Type B pancreatic cell (in vitro differentiated cells): ENCODE results near the gene SIX1. TPM values are rescaled to one million over a fixed set of nuclear protein-coding genes. Genes with fewer than 3 reads are reported as not detected.

Source experiments
- DNase-seq: peaks from one replicate; pipeline ENCODE4 v3.0.0; 2021; ENCODE audit warnings: mixed read lengths; ENCODE audit not compliant: unreplicated experiment; ENCODE audit errors: extremely low spot score
- H3K27ac Mint-ChIP-seq: 2 replicates; pipeline ENCODE4 v1.8.0; 2021; ENCODE audit warnings: mild to moderate bottlenecking, mixed read lengths
- H3K27me3 Mint-ChIP-seq: 2 replicates; pipeline ENCODE4 v1.8.0; 2021; ENCODE audit warnings: mixed read lengths
- H3K36me3 Mint-ChIP-seq: 2 replicates; pipeline ENCODE4 v1.8.0; 2021; ENCODE audit warnings: mixed read lengths
- H3K4me1 Mint-ChIP-seq: one replicate; pipeline ENCODE4 v1.8.0; 2021; ENCODE audit warnings: mixed read lengths; ENCODE audit not compliant: unreplicated experiment
- H3K4me3 Mint-ChIP-seq: 2 replicates; pipeline ENCODE4 v1.8.0; 2021; ENCODE audit warnings: mild to moderate bottlenecking, mixed read lengths
- H3K9me3 Mint-ChIP-seq: 2 replicates; pipeline ENCODE4 v1.8.0; 2021; ENCODE audit warnings: mixed read lengths
- CTCF ChIP-seq: fragments of 200-600 bp; sonication (generic); conservative IDR thresholded peaks from 2 replicates; pipeline ENCODE4 v1.5.0; 2021; ENCODE audit warnings: antibody characterized with exemption, mild to moderate bottlenecking
- total RNA-seq: library from RNA; stranded (reverse); gene quantifications from 2 replicates; pipeline ENCODE4 v1.2.1, GENCODE V29; 2021; ENCODE audit warnings: low replicate concordance

The SIX1 gene
- total RNA-seq, 1 donor from 2014 or later, result 32.6 TPM

- no peak for TF ChIP-seq CTCF
- Mint-ChIP-seq H3K27ac (no peak overlapping the region), H3K9me3 (peaks cover 7% of the 10 kb centered on the region), H3K4me1 (peaks cover 6% of the 10 kb centered on the region), H3K27me3 (peaks cover 6% of the 10 kb centered on the region), H3K4me3 (no peak overlapping the region), H3K36me3 (no peaks in the 10 kb centered on the region)
- DNase-seq, result no peak
These were observed 19.3 kb upstream of the SIX1 start for GRCh38 chr14:60668431-60669112.

- TF ChIP-seq CTCF, result no peak
- H3K36me3 Mint-ChIP-seq, result no peaks in the 10 kb centered on the region
- peaks cover 15% of the 10 kb centered on the region for H3K27me3 Mint-ChIP-seq
- no peak overlapping the region for H3K4me3 Mint-ChIP-seq
- peaks cover 7% of the 10 kb centered on the region for H3K9me3 Mint-ChIP-seq
- DNase-seq, result no peak
- H3K27ac Mint-ChIP-seq, result no peak overlapping the region
- H3K4me1 Mint-ChIP-seq, result peaks cover 12% of the 10 kb centered on the region
These were observed 15.9 kb upstream of the SIX1 start for GRCh38 chr14:60665177-60665550.

- Mint-ChIP-seq H3K4me3 (no peak overlapping the region), H3K9me3 (peaks cover 2% of the 10 kb centered on the region), H3K4me1 (peaks cover 30% of the 10 kb centered on the region), H3K27ac (no peak overlapping the region), H3K36me3 (no peaks in the 10 kb centered on the region), H3K27me3 (peaks cover 33% of the 10 kb centered on the region)
- DNase-seq, result no peak
- no peak for TF ChIP-seq CTCF
These were observed 13.7 kb upstream of the SIX1 start for GRCh38 chr14:60662982-60663381.

- H3K27me3 Mint-ChIP-seq, result peaks cover 42% of the 10 kb centered on the region
- H3K36me3 Mint-ChIP-seq, result no peaks in the 10 kb centered on the region
- no peak for DNase-seq
- no peak for TF ChIP-seq CTCF
- no peak overlapping the region for H3K4me3 Mint-ChIP-seq
- peaks cover 34% of the 10 kb centered on the region for H3K4me1 Mint-ChIP-seq
- H3K27ac Mint-ChIP-seq, result no peak overlapping the region
- no peaks in the 10 kb centered on the region for H3K9me3 Mint-ChIP-seq
These were observed 12.4 kb upstream of the SIX1 start for GRCh38 chr14:60661721-60662120.

- Mint-ChIP-seq H3K27ac (peak overlapping the region; percentile 5), H3K4me3 (peak overlapping the region; percentile 87), H3K4me1 (peaks cover 48% of the 10 kb centered on the region)
These were observed 9.8 kb upstream of the SIX1 start for GRCh38 chr14:60658909-60659585.

More at GRCh38 chr14:60658909-60659585, 9.8 kb upstream of the SIX1 start:
- Mint-ChIP-seq H3K27me3 (peaks cover 65% of the 10 kb centered on the region), H3K9me3 (no peaks in the 10 kb centered on the region), H3K36me3 (no peaks in the 10 kb centered on the region)
- no peak for DNase-seq
- no peak for TF ChIP-seq CTCF
